Activated CD4-positive, alpha-beta T cell treated with anti-CD3 and anti-CD28 coated beads for 4 hours (primary cell): Measurements from ENCODE around the gene SLC43A1.

Experiments
- DNase-seq, 2 donors: peaks; one replicate each; pipeline ENCODE4 v3.0.0-alpha.2; 2020

The SLC43A1 gene

GRCh38 chr11:57527056-57527631 lies 11.6 kb upstream of the SLC43A1 start:
- peak; percentile 66 to 79 for DNase-seq

- DNase-seq: no peak
These were observed 7.9 kb upstream of the SLC43A1 start for GRCh38 chr11:57523419-57523818.

- no peak for DNase-seq
These were observed 5.6 kb upstream of the SLC43A1 start for GRCh38 chr11:57521116-57521515.

GRCh38 chr11:57516061-57516443 lies 550 bp upstream of the SLC43A1 start:
- no peak for DNase-seq

- DNase-seq: peak; percentile 39 to 53
These were observed 767 bp downstream of the SLC43A1 start for GRCh38 chr11:57514538-57515331.

- peak; percentile 31 to 35 for DNase-seq
These were observed 1.5 kb downstream of the SLC43A1 start for GRCh38 chr11:57513911-57514537.

- no peak for DNase-seq
These were observed 2.1 kb downstream of the SLC43A1 start for GRCh38 chr11:57513452-57513795.

GRCh38 chr11:57512646-57513451 lies 2.7 kb downstream of the SLC43A1 start:
- DNase-seq: no peak

- no peak for DNase-seq
These were observed 3.6 kb downstream of the SLC43A1 start for GRCh38 chr11:57511741-57512430.

- DNase-seq: no peak
These were observed 6.9 kb downstream of the SLC43A1 start for GRCh38 chr11:57508341-57509170.

GRCh38 chr11:57506522-57506921 lies 9.0 kb downstream of the SLC43A1 start:
- no peak for DNase-seq

GRCh38 chr11:57504511-57504910 lies 11.0 kb downstream of the SLC43A1 start:
- DNase-seq: no peak

- DNase-seq: no peak
These were observed 12.6 kb downstream of the SLC43A1 start for GRCh38 chr11:57502870-57503269.

GRCh38 chr11:57502376-57502775 lies 13.1 kb downstream of the SLC43A1 start:
- no peak for DNase-seq

- no peak for DNase-seq
These were observed 13.5 kb downstream of the SLC43A1 start for GRCh38 chr11:57501953-57502352.

GRCh38 chr11:57500926-57501325 lies 14.6 kb downstream of the SLC43A1 start:
- DNase-seq: no peak

GRCh38 chr11:57500515-57500914 lies 15.0 kb downstream of the SLC43A1 start:
- no peak for DNase-seq

GRCh38 chr11:57499983-57500461 lies 15.5 kb downstream of the SLC43A1 start:
- DNase-seq: no peak

GRCh38 chr11:57499413-57499982 lies 16.0 kb downstream of the SLC43A1 start:
- DNase-seq: no peak

- no peak for DNase-seq
These were observed 17.0 kb downstream of the SLC43A1 start for GRCh38 chr11:57498540-57498939.
